Measurements from ENCODE around the gene UBE3D.

Gene UBE3D

GRCh38 chr6:82976179-82976578 lies 89.5 kb downstream of the UBE3D start:
- no peak for TF ChIP-seq POLR2AphosphoS5 (IDR thresholded peaks at IDR 0.05; ENCODE audit: low read depth, low read length)
- no peak for TF ChIP-seq REST (IDR thresholded peaks at IDR 0.05; ENCODE audit: insufficient read depth in 1 of 2, low read depth in 2 of 2, low read length in 2 of 2)
- TF ChIP-seq TAF1 (IDR thresholded peaks at IDR 0.05; ENCODE audit: borderline replicate concordance, insufficient read depth, low read length) = no peak
- no peak for TF ChIP-seq FOXP2 (optimal IDR thresholded peaks at IDR 0.05; ENCODE audit: borderline replicate concordance, extremely low read depth, extremely low read length, insufficient read depth)
- no peak for TF ChIP-seq SIN3A (IDR thresholded peaks at IDR 0.05; ENCODE audit: borderline replicate concordance, insufficient read depth, low read length)

GRCh38 chr6:82971877-82972460 lies 93.7 kb downstream of the UBE3D start:
- no peak for TF ChIP-seq REST (IDR thresholded peaks at IDR 0.05; ENCODE audit: insufficient read depth in 1 of 2, low read depth in 2 of 2, low read length in 2 of 2)
- TF ChIP-seq POLR2AphosphoS5 (IDR thresholded peaks at IDR 0.05; ENCODE audit: low read depth, low read length) = no peak
- TF ChIP-seq FOXP2 (optimal IDR thresholded peaks at IDR 0.05; ENCODE audit: borderline replicate concordance, extremely low read depth, extremely low read length, insufficient read depth) = no peak
- no peak for TF ChIP-seq TAF1 (IDR thresholded peaks at IDR 0.05; ENCODE audit: borderline replicate concordance, insufficient read depth, low read length)
- TF ChIP-seq SIN3A (IDR thresholded peaks at IDR 0.05; ENCODE audit: borderline replicate concordance, insufficient read depth, low read length) = no peak

GRCh38 chr6:82970839-82971238 lies 94.8 kb downstream of the UBE3D start:
- TF ChIP-seq TAF1 (IDR thresholded peaks at IDR 0.05; ENCODE audit: borderline replicate concordance, insufficient read depth, low read length) (no peak), FOXP2 (optimal IDR thresholded peaks at IDR 0.05; ENCODE audit: borderline replicate concordance, extremely low read depth, extremely low read length, insufficient read depth) (no peak), POLR2AphosphoS5 (IDR thresholded peaks at IDR 0.05; ENCODE audit: low read depth, low read length) (no peak), REST (IDR thresholded peaks at IDR 0.05; ENCODE audit: insufficient read depth in 1 of 2, low read depth in 2 of 2, low read length in 2 of 2) (no peak)

- TF ChIP-seq REST (IDR thresholded peaks at IDR 0.05; ENCODE audit: insufficient read depth in 1 of 2, low read depth in 2 of 2, low read length in 2 of 2) (no peak), TAF1 (IDR thresholded peaks at IDR 0.05; ENCODE audit: borderline replicate concordance, insufficient read depth, low read length) (no peak), FOXP2 (optimal IDR thresholded peaks at IDR 0.05; ENCODE audit: borderline replicate concordance, extremely low read depth, extremely low read length, insufficient read depth) (no peak), SIN3A (IDR thresholded peaks at IDR 0.05; ENCODE audit: borderline replicate concordance, insufficient read depth, low read length) (no peak), POLR2AphosphoS5 (IDR thresholded peaks at IDR 0.05; ENCODE audit: low read depth, low read length) (no peak)
These were observed 96.9 kb downstream of the UBE3D start for GRCh38 chr6:82968708-82969107.

Data from PFSK-1 (cell line).